Astrocyte of the spinal cord (primary cell): ENCODE data around the gene DMAC2.
"Not testable (repeated sequence)": the region's sequence is repeated elsewhere in the genome, so short reads cannot be mapped to it uniquely, and the experiment has no call there.

Source experiments
- DNase-seq: peaks from one replicate; pipeline ENCODE4 v3.0.0; 2011; ENCODE audit warnings: low read depth, low spot score
- H3K4me3 ChIP-seq: 2 replicates; pipeline ENCODE4 v1.5.1; 2011; ENCODE audit warnings: low read depth, mild to moderate bottlenecking, low read length, moderate library complexity
- CTCF ChIP-seq: IDR thresholded peaks from 2 replicates; pipeline ENCODE4 v1.5.1; 2012; ENCODE audit warnings: low read depth, mild to moderate bottlenecking, low read length, inconsistent platforms
- in situ Hi-C: cut with HindIII; loops from 2 replicates; pipeline ENCODE4 v1.10.0; 2017; ENCODE audit warnings: low sequenced_read_pairs

Gene DMAC2

GRCh38 chr19:41442473-41443355 is 3.0 kb upstream of the DMAC2 start, which contains the start of gene ERICH4:
Gene ERICH4 (plus strand): TSS chr19:41443156. CDS start chr19:41443170, 14 bp downstream.
- no peak for DNase-seq
- no peak for TF ChIP-seq CTCF
- H3K4me3 ChIP-seq = no peak within 1 kb of the TSS
- in situ Hi-C loops = no loop called here

GRCh38 chr19:41441321-41441945 is 1.7 kb upstream of the DMAC2 start:
- DNase-seq = no peak
- no peak for TF ChIP-seq CTCF
- in situ Hi-C loops = no loop called here
- H3K4me3 ChIP-seq = no peak overlapping the region

- in situ Hi-C loops = no loop called here
- no peak for DNase-seq
- H3K4me3 ChIP-seq = no peak overlapping the region
- no peak for TF ChIP-seq CTCF
These were observed 1.7 kb downstream of the DMAC2 start for GRCh38 chr19:41437944-41438574.

- no peak for TF ChIP-seq CTCF
- H3K4me3 ChIP-seq = no peak overlapping the region
- in situ Hi-C loops = no loop called here
- DNase-seq = no peak
These were observed 3.1 kb downstream of the DMAC2 start for GRCh38 chr19:41436674-41436951.

- H3K4me3 ChIP-seq = no peak overlapping the region
- DNase-seq = no peak
- in situ Hi-C loops = no loop called here
- TF ChIP-seq CTCF = no peak
These were observed 3.6 kb downstream of the DMAC2 start for GRCh38 chr19:41435936-41436673.

GRCh38 chr19:41435376-41435775 is 4.3 kb downstream of the DMAC2 start:
- H3K4me3 ChIP-seq, in situ Hi-C loops, DNase-seq: not testable (repeated sequence)
